GM20431 (cell line): ENCODE data around the gene CACNA2D3.

Experiments
- in situ Hi-C: fragments of 300-500 bp; cut with MseI, MboI; formaldehyde crosslinking; loops from one replicate; pipeline ENCODE4 v1.15.0; 2020; ENCODE audit warnings: low sequenced_read_pairs; ENCODE audit not compliant: unreplicated experiment

CACNA2D3 gene

DNA sequence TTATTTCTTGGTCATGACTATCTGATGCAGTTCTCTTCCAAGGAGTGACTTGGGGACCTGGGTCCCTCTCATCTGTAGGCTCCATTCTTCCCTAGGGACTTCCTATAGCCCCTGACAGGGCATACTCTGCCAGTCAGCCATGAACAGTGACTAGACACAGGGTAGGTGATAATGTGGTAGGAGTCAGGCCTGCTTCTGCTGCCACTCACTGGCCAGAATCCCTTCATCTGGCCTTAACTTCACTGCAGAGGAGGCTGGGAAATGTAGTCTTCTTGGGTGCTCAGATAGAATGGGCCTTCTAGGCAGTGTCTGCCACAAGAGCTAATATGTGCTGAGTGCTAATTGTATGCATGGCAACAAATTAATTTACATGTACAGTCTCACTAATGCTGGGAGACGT lies 84.5 kb downstream of the CACNA2D3 start:
- in situ Hi-C loops = no loop called here

DNA sequence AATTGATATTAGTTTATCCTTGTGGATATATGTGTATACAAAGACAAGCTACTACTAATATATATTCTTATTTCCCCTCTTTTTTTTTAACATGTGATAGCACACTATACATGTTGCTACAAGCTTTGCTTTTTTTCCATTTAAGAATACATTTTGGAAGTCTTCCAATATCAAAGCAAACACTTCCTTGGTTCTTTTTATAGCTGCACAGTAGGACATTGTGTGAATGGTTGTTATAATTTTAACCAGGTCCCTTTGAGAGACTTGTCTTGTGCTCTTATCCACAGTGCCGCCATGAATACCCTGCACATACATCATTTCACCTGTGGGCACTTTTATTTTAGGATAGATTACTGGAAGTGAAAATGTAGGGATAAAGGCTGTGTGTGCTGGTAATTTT lies 88.7 kb downstream of the CACNA2D3 start:
- in situ Hi-C loops = no loop called here

- in situ Hi-C loops = no loop called here
These were observed 90.4 kb downstream of the CACNA2D3 start for GRCh38 chr3:54212723-54213122.

GRCh38 chr3:54213907-54214306 lies 91.6 kb downstream of the CACNA2D3 start:
- in situ Hi-C loops = no loop called here

DNA sequence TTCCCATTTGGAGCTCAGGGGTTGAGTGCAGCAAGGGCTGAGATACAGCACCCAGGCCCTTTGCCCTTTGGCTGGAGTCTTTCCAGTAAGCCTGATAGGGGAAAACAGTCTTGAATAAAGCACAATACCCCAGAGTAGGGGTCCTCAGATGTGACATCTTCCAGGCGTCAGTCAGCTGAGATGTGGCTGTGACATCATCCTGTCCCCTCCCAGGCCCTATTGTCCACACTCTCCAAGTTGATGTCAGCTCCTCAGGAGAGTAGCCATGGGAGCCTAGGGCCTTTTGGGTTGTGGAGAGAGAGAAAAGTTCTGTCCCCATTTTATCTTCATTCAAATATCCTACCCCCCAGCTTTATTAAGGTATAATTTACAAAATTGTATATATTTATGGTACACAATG lies 92.5 kb downstream of the CACNA2D3 start:
- in situ Hi-C loops = no loop called here

- in situ Hi-C loops = no loop called here
These were observed 93.2 kb downstream of the CACNA2D3 start for GRCh38 chr3:54215521-54215920.

- in situ Hi-C loops = no loop called here
These were observed 95.5 kb downstream of the CACNA2D3 start for GRCh38 chr3:54217828-54218227.

DNA sequence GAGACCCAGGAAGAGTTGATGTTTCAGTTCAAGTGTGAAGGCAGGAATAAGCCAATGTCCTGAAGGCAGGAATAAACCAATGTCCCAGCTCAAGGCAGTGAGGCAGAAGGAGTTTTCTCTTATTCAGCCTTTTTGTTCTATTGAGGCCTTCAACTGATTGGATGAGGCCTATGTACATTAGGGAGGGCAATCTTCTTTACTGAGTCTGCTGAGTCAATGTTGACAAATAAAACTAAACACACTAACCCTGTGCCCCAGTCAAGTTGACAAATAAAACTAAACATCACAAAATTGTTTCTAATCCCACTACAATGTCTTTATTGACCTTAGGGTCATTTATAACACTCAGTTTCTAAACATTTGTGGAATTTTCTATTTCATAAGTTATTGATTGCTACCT lies 100.0 kb downstream of the CACNA2D3 start:
- in situ Hi-C loops = no loop called here

GRCh38 chr3:54223063-54223462 lies 100.7 kb downstream of the CACNA2D3 start:
- in situ Hi-C loops = no loop called here

GRCh38 chr3:54225841-54226528 lies 103.6 kb downstream of the CACNA2D3 start:
- in situ Hi-C loops = no loop called here

- in situ Hi-C loops = no loop called here
These were observed 106.5 kb downstream of the CACNA2D3 start for GRCh38 chr3:54228806-54229205.

DNA sequence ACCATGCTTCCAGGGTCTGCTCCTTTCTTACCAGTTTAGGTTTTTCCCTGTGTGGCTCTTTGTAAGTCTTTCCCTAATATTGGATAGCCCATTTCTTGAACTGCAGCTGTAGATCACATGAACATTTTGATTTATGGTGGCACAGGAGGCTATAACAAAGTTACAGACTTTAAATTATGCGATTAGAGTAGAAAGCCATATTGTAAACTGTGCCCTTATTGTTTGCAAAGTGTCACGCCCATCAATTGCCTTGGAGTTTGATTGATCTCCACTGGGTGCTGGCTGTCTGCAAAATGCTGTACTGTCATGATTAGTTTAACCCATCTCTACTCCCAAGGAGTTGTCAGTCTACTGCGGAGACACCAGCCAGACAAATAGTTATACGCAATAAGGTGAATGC lies 110.3 kb downstream of the CACNA2D3 start:
- in situ Hi-C loops = no loop called here

DNA sequence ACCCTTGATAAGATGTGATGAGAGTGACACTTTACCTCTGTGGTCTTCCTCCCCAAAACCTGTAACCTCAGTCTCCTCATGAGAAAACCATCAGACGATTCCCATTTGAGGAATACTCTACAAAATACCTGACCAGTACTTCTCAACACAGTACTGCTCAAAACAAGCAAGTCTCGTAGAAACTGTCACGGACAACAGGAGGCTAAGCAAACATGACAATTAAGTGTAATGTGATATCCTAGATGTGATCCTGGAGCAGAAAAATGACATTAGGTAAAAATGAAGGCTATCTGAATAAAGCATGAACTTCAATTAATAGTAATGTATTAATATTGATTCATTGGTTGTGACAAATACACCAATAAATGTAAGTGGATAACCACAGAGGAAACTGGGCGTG lies 113.6 kb downstream of the CACNA2D3 start:
- in situ Hi-C loops = no loop called here

- in situ Hi-C loops = no loop called here
These were observed 114.8 kb downstream of the CACNA2D3 start for GRCh38 chr3:54237109-54237508.

- in situ Hi-C loops = no loop called here
These were observed 115.6 kb downstream of the CACNA2D3 start for GRCh38 chr3:54237788-54238502.

DNA sequence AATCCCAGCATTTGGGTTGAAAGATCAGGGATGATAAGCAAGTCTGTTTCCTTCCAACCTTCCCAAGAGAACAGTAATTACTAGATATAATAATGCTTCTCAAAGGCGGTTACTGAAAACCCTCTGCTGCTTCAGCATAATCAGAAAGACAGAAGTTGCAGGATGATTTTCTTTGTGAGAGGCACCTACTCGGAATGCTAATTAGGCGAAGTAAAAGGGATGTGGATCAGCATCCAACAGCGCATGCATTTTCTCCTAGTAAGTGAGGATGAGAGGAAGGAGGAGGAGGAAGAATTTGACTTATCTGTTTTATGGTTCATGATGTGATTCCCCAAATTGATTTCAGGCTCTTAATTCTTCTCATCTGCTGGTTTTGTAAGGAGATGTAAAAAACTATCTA lies 118.0 kb downstream of the CACNA2D3 start:
- in situ Hi-C loops = no loop called here

DNA sequence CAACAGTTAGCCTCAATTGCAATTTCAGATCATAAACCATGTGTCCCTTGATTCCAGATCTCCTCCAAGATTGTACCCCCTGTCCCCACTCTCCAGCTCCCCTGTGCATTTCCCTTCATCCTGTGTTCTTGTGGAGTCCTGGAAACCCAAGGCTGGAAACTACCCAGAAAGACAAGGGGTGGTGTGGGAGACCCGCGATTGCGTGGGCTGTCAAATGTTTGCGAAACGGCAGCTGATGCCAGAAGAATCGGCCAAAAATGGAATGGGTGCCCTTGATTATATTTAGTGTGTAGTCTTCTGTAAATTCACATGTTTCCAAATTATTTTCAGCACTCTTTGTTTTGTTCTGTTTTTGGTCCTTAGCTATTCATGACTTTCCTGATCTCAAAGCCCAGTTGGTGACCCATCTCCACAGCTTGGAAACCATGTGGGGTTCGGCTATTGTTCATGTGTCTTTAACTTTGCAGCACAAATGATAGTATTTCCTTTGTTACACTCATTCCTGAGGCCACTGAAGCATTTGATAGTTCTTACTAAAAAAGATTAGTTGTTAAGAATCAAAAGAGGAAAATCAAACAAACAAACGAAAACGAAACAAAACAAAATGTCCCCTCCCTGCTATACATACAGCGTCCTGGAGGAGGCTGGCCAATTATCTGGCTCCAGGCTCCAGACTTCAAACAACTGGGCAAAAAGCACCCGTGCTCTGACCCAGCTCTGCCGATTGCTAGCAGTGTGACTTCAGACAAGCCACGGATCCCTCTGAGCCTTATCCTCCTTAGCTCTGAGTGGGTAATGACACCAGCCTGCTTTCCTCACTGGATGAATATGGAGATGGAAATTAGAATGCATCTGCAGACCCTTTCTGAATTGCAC lies 120.9 kb downstream of the CACNA2D3 start:
- in situ Hi-C loops = no loop called here

DNA sequence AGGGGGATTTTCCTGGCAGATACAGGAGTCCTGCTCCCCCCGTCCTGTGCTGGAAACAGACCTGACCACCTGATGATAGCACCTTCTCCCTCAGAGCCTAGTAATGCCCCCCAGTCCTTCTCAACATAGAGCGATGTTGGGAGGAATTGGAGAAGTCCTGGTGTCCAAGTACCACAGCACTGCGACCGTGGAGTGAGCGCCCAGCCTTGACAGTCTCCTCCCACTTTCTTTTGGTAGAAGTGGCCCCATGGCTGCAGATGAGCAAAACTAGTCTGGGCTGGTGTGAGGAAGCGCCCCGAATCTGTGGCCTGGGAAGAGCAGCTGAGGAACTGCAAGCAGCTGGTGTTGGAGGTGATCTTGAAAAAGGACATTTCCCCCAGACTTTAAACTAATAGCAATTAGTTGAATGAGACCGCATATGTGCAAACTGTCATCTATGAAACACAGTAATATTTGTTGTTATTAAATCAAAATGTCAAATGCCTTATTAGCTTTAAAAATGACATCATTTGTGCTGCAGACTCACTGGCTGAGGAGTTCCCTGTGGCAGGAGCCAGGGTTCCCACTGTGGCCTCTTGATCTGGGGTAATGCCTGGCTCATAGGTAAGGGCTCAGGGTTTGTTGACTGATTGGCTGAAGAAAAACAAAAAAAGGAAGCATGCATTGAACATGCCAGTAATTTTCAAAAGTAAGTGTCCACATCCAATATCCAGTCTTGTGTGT lies 121.8 kb downstream of the CACNA2D3 start:
- in situ Hi-C loops = no loop called here

DNA sequence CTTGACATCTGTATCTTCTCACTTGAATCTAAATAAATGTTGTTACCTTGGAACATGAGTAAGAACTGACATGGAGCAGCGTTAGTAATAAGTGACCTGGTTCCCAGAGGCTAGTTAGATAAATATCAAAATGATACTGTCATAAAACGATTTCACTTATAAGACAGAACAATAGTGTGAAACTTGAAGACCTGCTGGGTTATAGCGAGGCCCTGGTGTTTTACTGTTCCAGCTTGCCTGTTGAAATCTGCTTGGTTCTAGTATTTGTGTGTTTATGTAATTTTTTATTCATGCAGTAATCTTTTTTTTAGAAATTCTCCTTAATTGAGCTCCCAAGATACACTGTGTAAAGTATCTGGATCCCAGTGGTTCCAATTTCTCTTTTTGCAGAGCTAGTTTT lies 129.4 kb downstream of the CACNA2D3 start:
- in situ Hi-C loops = no loop called here

DNA sequence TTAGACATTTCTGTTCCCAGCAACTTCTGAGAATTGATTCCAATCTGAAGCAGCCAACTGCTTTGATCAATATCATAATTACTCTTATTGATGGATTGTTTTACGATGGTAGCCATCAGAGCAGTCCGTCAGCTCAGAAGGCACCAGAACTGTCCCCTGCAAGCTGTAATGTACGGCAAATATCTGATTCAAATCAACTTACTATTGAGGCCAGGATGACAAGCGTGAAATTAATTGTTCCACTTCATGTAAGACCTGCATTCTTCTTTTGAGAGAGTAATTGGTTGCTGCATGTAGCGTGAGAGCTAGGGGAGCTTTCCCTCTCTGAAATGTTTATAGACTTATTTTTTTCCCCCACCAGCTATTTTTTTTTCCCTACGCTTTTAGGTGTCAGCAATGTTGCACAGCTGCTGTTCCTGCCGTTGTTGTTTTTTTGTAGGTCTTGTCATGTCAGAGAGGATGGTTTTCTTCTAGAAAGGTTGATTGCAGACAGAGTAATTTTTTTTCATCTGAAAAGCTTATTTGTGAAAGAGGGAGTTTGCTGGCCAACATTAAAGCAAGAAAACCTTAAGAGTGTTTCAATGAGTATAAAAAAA lies 134.9 kb downstream of the CACNA2D3 start:
- in situ Hi-C loops = no loop called here
